Activated gamma-delta T cell treated with anti-CD3 and anti-CD28 coated beads, Interleukin-2, amount 50 U/mL, for 16 hours (primary cell): ENCODE measurements around the gene EPX.
"Not testable (repeated sequence)": the region's sequence is repeated elsewhere in the genome, so short reads cannot be mapped to it uniquely, and the experiment has no call there.

Experiments
- DNase-seq: peaks from one replicate; pipeline ENCODE4 v3.0.0-alpha.2; 2020; ENCODE audit warnings: low read depth

EPX gene, protein sequence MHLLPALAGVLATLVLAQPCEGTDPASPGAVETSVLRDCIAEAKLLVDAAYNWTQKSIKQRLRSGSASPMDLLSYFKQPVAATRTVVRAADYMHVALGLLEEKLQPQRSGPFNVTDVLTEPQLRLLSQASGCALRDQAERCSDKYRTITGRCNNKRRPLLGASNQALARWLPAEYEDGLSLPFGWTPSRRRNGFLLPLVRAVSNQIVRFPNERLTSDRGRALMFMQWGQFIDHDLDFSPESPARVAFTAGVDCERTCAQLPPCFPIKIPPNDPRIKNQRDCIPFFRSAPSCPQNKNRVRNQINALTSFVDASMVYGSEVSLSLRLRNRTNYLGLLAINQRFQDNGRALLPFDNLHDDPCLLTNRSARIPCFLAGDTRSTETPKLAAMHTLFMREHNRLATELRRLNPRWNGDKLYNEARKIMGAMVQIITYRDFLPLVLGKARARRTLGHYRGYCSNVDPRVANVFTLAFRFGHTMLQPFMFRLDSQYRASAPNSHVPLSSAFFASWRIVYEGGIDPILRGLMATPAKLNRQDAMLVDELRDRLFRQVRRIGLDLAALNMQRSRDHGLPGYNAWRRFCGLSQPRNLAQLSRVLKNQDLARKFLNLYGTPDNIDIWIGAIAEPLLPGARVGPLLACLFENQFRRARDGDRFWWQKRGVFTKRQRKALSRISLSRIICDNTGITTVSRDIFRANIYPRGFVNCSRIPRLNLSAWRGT

DNA sequence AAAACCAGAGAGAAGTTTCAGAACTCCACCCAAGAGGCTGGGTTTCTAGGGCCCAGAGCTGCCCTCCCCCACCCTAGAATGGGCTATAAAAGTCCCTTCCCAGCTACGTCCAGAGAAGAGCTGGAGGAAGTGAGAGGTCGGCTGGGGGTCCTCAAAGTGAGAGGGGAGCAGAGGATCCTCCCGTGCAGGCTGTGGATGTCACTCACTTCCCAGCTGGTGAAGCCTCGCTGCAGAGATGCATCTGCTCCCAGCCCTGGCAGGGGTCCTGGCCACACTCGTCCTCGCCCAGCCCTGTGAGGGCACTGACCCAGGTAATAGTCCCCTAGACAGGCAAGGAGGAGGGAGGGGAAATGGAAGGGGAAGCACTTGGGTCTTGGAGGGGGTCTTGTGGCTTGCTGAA lies at the start of gene EPX:
Gene EPX, plus strand, starts transcription at position 115 of the 400 bp plus-strand sequence. Its CDS starts 121 bp downstream, at position 236.
- DNase-seq, result no peak

GRCh38 chr17:58143335-58143734 lies 49.2 kb upstream of the EPX start:
- DNase-seq, result not testable (repeated sequence)

DNA sequence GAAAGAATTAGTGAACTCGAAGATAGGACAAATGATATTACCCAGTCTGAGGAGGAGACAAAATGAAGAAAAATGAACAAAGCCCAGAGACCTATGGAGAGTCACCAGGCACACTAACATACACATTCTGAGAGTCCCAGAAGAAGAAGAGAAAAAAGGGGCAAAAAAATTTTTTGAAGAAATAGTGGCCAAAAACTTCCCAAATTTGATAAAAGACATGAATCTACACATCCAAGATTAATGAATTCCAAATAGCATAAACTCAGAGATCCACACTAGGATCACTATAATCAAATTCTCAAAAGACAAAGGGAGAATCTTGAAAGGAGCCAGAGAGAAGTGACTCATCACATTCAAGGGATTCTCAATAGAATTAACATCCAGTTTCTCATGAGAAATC lies 47.7 kb upstream of the EPX start:
- DNase-seq, result no peak

DNA sequence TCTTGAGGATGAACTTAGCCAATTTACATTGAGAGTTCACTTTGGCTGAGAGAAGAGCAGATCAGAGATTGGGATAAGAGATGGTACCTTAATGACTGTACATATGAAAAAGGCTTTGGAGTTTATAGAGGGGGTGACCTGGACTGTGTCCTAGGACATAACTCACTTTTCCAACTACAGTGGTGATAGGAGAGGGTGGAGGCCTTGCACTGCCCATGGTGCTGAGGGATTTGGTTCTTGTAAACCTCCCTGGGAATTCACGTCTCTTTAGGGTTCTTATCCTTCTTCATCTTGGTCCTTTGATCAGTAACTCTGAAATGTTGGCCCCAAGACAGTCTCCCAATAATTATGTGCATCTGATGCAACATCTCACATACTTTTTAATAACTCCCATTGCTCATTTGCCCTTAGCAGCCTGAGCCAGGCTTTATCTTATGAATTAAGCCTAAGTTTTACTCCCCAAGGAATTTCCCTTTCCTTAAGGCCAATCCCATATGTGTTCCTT lies 44.5 kb upstream of the EPX start, which contains the start of gene OR4D1:
Gene OR4D1, plus strand, starts transcription at position 455 of the 505 bp plus-strand sequence. CDS start 6,770 bp downstream, outside the sequence.
- DNase-seq, result no peak

DNA sequence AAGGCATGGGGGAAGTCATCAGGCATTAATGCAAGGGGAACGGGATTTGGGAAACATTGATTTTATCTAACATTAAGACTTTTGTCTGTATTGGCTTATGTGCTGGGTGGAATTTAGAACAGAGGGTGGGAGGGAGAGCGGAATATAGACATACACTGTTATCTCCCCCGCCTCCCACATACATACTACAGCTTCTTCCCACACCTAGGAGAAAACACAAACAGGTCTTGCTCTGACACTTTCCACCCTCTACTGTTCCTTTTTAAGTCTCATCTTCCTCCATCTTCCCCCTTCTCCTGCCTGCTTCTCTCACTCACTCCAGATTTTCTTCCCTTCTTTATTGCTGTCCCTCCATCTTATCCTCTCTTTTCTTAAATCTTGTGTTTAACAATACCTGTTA lies 43.9 kb upstream of the EPX start:
- no peak for DNase-seq

- DNase-seq, result no peak
Observed at GRCh38 chr17:58150394-58150793, 42.1 kb upstream of the EPX start.

DNA sequence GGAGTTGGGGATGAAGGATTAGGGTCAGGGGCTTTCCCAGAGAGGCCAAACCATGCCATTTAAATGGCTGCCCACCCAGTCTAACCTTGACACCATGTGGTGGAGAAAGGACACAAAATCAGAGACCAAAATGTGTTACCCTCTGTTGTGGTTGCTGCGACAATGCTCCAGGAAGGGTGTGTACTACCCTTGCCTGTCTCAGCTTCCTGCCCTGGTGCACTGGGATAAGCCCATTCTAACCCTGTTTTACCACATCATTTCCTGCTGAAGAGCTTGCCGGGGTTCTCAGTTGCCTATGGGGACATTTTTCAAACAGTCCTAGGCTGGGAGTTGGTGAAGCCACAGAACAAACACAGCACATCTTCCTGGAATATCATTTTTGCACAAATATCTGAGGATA lies 39.5 kb upstream of the EPX start:
- DNase-seq, result peak; percentile 41

DNA sequence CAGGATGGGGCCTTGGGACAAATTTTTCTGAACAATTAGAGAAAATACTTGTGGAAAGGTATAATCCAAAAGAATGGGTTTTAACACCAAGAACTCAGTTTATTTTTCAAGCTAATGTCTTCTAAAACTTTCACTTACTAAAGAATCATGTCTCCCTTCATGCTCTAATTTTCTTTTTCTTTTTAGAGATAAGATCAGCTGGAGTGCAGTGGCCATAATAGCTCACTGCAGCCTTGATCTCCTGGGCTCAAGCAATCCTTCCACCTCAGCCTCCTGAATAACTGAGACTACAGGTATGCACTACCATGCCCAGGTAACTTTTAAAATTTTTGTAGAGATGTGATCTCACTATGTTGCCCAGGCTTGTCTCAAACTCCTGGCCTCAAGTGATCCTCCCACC lies 38.9 kb upstream of the EPX start:
- DNase-seq, result no peak

DNA sequence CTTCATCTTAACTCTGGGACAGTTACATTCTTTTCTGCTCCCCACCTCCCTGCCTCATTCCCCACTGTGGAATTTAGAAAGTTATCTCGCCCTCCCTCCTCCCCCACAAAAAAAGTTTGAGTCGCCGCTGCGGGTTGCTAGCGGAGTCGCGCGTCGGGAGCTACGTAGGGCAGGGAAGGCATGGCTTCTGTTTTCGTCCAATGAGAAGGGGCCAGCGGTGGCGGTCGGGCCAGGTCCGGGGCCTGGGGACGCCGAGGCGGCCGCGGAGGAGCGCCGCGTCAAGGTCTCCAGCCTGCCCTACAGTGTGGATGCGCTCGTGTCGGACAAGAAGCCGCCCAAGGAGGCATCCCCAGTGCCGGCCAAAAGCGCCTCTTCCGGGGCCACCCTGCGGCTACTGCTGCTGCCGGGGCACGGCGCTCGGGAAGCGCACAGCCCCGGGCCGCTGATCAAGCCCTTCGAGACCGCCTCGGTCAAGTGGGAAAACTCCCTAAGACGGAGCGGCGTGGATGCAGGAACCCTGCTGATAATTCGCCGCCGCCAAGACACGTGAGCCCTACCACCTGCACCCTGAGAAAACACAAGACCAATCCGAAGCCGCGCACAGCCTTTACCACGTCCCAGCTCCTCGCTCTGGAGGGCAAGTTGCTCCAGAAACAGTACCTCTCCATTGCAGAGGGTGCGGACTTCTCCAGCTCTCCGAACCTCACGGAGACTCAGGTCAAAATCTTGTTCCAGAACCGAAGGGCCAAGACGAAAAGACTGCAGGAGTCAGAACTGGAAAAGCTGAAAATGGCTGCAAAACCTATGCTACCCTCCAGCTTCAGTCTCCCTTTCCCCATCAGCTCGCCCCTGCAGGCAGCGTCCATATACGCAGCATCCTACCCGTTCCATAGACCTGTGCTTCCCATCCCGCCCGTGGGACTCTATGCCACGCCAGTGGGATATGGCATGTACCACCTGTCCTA lies 35.4 kb upstream of the EPX start:
- peak; percentile 31 for DNase-seq

GRCh38 chr17:58158181-58158580 lies 34.3 kb upstream of the EPX start:
- no peak for DNase-seq

- DNase-seq, result no peak
Observed at GRCh38 chr17:58161566-58161965, 31.0 kb upstream of the EPX start.

- DNase-seq, result no peak
Observed at GRCh38 chr17:58165981-58166380, 26.5 kb upstream of the EPX start.

DNA sequence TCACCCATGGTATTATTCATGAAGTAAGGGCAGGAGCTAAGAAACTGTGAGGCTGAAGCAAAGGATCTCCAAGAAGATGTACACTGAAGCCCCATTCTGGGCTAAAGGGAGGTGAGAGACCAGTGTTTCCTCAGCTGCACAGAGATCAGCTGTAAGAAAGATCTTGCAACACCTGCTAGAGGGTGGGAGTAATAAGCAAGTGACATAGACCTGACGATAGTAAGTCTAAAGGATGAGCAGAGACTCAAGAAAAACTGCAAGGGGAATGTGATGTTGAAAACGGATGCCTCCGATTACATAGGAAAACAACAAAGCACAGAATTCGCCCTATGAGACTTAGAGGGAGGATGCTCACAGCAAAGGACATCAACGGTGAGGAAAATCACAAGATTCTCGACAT lies 25.8 kb upstream of the EPX start, which contains the start of gene OR4D2:
Gene OR4D2, plus strand, starts transcription at position 301 of the 400 bp plus-strand sequence. CDS start 2,674 bp downstream, outside the sequence.
- DNase-seq, result no peak

DNA sequence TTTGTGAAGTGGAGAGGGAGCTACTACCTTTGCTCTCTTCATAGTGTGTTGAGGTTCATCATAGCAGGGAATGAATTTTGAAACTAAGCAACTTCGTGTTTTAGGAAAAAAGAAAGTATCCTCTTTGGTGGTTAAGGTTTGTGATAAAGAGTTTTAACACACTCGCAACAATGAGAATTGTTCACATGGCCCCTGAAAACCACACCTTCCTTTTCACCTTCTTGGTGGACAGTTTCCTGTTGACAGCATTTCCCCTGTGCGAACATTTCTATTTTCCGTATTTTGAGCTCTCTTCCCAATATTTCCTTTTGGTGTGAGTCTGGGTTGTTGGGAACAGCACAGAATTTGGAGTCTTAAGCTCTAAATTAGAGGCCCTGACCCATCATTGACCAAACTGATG lies 21.9 kb upstream of the EPX start:
- no peak for DNase-seq

DNA sequence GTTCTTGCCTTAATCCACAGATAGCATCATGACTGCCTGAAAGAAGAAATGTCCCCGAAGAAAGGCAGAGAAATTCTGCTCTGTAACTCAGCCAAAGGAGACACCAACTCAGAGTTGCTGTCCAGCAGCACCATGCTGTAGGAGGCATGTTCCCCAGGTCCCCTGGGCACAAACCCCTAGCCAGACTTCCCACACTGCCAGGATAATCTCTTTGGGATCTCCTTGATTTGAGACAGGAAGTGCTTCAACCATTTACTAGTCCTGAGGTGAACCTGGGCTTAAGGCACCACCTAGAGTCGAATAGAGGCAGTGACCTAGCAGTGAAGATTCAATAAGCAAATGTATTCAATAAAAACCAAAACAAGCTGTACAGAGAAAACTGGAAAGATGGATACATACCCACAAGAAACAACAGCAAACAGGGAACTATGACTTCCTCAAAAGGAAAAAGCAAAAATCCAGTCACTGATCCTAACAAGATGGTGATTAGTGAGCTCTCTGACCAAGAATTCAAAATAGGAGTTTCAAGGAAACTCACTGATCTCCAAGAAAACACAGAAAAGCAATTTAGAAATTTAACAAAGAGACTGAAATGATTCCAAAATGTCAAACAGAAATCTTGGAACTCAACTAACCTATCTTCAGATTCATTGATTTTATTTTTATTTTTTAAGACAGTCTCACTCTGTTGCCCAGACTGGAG lies 20.0 kb upstream of the EPX start:
- DNase-seq, result peak; percentile 13

- no peak for DNase-seq
Observed at GRCh38 chr17:58174871-58175270, 17.7 kb upstream of the EPX start.

DNA sequence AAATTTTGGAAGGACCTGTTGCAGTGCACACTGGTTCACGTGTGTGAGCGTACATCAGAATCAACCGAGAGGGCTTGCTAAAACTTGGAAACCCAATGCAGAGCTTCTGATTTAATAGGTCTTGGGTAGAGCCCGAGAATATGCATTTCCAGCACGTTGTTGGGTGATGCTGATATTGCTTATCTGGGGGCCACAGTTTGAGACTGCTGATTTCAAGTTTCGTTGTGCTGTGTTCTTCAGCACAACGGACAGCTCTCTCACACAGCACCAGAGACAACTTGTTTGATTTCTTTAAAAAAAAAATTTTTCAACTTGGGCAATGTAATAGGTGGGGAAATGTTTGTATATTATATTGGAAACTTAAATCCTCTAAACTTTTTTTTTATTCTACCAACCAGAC lies 16.3 kb upstream of the EPX start:
- no peak for DNase-seq

DNA sequence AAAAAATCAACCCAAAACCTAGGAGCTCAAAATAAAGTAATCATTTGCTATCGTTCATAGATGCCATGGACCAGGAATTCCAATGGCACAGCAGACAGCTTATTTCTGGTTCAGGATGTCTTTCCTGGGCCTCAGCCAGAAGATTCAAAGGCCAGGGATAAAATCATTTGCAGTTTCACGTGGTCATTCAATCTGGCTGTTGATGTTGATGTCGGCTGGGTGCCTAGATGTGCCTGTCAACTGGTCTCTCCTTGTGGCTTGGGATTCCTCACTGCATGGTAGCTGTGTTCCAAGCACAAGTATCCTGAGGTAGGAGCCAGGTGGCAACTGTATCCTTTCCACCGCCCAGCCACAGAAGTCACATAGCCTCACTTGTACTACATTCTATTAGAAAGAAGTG lies 10.7 kb upstream of the EPX start:
- no peak for DNase-seq

DNA sequence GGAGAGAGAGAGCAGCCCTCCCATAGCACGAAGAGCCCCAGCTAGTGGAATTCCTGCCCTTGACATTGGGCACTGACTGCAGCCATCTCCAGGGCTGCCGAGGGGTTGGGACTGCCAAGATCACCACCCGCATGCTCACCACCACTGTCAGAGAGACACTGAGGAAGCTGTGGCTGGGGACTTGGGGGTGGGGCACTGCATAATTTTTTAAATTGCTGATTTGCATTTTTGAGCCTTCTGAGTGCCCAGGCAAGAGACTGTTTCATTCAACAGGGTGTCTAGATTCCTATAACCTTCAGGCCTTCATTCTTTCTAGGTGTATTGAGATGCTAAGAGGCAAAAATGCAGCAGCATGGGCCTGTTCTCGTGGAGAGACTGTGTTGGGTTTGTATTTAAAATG lies 9.0 kb upstream of the EPX start:
- no peak for DNase-seq

DNA sequence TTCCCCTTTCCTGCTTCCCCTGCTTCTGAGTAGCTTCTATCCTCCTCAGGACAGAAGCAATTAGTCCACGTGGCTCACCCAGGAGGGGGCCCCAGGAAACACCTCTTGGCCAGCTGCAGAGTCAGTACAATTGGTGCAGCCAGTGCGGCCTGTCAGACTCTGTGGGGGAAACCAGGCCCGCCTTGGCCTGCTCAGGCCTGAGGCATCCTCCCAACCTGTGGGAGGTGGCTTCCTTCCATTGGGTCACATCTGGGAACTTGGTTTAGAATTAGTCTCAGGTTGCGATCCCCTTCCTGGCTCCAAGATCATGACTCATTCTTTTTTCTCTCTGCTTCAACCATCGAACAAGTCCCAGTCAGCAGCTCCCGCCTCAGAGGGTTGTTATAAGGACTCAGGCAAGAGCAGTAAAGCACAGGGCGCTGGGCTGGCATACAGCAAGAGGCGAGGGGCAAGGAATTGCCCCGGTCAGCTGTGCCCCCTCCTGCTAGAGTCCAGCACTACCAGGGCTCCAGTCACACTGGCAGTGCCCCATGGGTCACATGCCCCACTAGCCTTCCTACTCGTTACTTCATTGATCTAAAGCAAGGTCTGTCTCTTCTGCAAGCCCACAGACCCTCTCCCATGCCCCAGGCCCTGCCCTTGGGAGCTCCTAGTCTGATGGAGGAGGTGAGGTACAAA lies 8.1 kb upstream of the EPX start:
- DNase-seq, result no peak
